DMS114 treated with DMSO at 0.1 percent for 48 hours (cell line): Measurements from ENCODE around the gene ERF.
A peak's percentile ranks its signal among the peaks of the same experiment; 100 is the strongest.

Experiments
- DNase-seq: peaks from one replicate; lab custom pipeline; 2025; ENCODE audit not compliant: unreplicated experiment; lab: John Stamatoyannopoulos, UW

The ERF gene

GRCh38 chr19:42287017-42287826 is 32.3 kb upstream of the ERF start:
- no peak for DNase-seq

- DNase-seq: no peak
Measured at GRCh38 chr19:42286349-42287016, 31.6 kb upstream of the ERF start.

- no peak for DNase-seq
Measured at GRCh38 chr19:42285988-42286348, 31.0 kb upstream of the ERF start.

GRCh38 chr19:42285541-42285941 is 30.6 kb upstream of the ERF start:
- DNase-seq: no peak

GRCh38 chr19:42284591-42285341 is 29.8 kb upstream of the ERF start:
- no peak for DNase-seq

GRCh38 chr19:42284066-42284501 is 29.2 kb upstream of the ERF start:
- DNase-seq: peak; percentile 29

GRCh38 chr19:42283188-42284065 is 28.5 kb upstream of the ERF start:
- peak; percentile 84 for DNase-seq

- no peak for DNase-seq
Measured at GRCh38 chr19:42282819-42283187, 27.9 kb upstream of the ERF start.

- DNase-seq: no peak
Measured at GRCh38 chr19:42281827-42282762, 27.2 kb upstream of the ERF start.

GRCh38 chr19:42281146-42281826 is 26.4 kb upstream of the ERF start:
- no peak for DNase-seq

GRCh38 chr19:42280815-42281145 is 25.9 kb upstream of the ERF start:
- no peak for DNase-seq

- peak; percentile 85 for DNase-seq
Measured at GRCh38 chr19:42279902-42280814, 25.2 kb upstream of the ERF start.

GRCh38 chr19:42279155-42279901 is 24.4 kb upstream of the ERF start:
- peak; percentile 64 for DNase-seq

- no peak for DNase-seq
Measured at GRCh38 chr19:42278452-42279154, 23.7 kb upstream of the ERF start.

- no peak for DNase-seq
Measured at GRCh38 chr19:42277821-42278451, 23.0 kb upstream of the ERF start.

- no peak for DNase-seq
Measured at GRCh38 chr19:42276821-42277220, 21.9 kb upstream of the ERF start.

- DNase-seq: no peak
Measured at GRCh38 chr19:42276284-42276683, 21.4 kb upstream of the ERF start.
